Epithelial cell of prostate (primary cell): ENCODE measurements around the gene ZBP1.

Source experiments
- DNase-seq: peaks from one replicate; pipeline ENCODE4 v3.0.0-alpha.2; 2011; ENCODE audit warnings: low read depth, low spot score
- H3K27ac ChIP-seq: fragments of 450-650 bp; 2 replicates; pipeline ENCODE4 v1.5.1; 2017; ENCODE audit warnings: mild to moderate bottlenecking

Gene ZBP1

DNA sequence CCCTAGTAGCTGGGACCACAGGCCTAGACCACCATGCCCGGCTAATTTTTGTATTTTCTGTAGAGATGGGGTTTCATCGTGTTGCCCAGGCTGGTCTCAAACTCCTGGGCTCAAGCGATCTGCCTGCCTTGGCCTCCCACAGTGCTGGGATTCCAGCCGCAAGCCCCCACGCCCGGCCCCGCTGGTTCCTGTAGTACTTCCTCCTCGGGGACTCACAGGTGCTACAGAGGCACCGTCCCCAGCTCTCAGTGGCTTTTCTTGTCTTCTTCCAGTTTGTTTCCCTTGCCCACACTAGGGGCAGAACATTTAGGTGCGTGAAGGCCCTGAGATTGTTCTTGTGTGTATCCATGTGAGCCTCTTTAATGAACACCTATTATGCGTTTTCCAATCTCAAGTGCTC is 773 bp upstream of the ZBP1 start:
- no peak for DNase-seq
- no peak overlapping the region for H3K27ac ChIP-seq

DNA sequence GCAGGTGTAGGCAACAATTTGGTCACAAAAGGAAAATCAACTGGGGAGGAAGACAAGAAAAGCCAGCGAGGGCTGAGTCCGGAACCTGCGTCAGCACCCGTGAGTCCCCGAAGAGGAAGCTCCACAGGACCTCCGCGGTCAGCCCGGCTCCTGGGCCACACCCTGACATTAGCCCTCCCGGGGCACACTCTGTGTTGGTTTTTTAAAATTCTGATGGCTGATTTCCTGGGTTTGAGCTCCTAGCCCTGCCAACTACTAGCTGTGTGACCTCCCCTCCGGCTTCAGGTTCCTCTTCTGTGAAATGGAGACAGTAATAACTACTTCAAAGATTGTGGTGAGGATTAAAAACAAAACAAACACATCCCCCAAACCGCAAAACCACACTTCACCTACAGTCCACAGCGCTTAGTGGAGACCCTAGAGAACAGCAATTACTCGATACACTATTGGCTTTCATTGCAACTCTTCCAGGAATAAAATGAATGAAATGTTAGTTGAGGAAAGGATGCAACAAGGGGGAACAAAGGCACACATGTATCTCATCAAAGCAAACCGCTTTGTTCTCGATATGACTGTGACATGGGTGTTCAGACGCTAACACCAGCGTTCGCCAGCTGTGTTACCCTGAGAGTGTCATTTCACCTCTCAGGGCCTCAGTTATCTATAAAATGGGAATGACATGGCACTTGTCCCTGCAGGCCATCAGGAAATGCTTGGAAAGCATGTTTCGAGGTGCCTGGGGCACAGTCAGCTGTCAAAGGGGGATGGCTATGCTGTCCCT is 985 bp downstream of the ZBP1 start:
- no peak for DNase-seq
- no peak overlapping the region for H3K27ac ChIP-seq

DNA sequence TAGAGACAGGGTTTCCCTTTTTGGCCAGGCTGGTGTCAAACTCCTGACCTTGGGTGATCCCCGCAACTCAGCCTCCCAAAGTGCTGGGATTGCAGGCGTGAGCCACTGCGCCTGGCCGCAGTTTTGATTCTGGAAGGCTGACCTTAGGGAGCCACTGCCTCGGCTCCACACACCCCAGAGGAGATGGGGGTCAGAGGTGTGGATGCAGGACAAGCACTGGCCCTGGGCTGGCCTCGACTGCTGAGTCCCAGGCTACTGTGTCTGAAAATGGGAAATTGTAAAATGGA is 1.5 kb downstream of the ZBP1 start:
- no peak overlapping the region for H3K27ac ChIP-seq
- no peak for DNase-seq

DNA sequence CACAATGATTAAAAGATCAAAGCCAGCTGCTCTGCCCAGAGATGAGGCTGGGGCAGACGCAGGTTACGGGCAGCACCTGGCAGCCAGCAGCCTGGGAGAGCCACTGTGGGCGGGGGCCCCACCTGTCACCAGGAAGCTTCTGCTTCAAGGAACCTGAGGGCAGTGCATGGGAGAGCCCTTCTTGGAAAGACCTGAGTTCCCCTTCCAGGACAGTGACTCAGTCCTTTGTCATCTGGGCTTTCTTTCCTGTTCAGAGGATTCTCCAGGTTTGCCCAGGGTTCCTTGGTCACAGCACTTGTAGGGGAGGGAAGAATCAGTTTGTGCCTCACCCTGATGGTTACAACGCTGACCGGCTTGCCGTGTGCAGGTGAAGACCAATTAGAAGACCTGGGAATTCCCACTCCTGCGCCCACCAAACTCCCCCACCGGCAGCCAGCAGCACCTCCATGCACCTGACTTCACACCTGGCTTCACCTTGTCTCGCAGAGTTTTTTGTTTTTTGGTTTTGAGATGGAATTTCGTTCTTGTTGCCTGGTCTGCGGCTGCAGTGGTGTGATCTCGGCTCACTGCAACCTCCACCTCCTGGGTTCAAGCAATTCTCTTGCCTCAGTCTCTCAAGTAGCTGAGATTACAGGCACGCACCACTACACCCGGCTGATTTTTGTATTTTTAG is 2.0 kb downstream of the ZBP1 start:
- DNase-seq, result no peak

DNA sequence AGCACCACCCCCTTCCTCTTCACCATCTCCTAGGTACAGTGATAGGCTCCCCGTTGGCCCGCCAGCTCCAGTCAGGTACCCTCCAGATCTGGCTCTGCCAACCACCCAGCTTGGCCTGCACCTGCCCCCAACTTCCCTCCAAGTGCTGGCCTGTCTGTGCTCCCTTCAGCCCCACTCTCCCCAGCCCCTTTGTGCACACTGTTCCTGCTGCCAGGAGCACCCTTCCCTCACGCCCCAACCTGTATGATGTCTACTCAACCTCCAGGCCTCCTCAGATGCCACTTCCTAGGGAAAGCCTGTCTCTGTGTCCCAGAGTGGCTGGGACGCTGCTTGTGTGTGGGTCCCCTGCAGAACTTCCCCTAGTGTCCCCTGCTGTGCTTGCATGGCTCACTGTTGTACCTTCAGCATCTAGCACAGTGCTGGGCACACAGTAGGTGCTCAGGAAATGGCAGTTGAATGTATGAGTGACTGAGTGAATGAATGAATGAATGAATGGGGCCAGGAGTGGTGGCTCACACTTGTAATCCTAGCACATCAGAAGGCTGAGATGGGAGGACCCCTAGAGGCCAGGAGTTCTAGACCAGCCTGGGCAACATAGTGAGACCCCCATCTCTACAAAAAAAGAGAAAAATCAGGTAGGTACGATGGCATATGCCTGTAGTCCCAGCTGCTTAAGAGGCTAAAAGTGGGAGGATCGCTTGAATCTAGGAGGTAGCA is 3.0 kb downstream of the ZBP1 start:
- H3K27ac ChIP-seq, result no peak overlapping the region
- DNase-seq, result no peak

More for the DNA sequence above, 2.0 kb downstream of the ZBP1 start:
- H3K27ac ChIP-seq, result no peak overlapping the region

DNA sequence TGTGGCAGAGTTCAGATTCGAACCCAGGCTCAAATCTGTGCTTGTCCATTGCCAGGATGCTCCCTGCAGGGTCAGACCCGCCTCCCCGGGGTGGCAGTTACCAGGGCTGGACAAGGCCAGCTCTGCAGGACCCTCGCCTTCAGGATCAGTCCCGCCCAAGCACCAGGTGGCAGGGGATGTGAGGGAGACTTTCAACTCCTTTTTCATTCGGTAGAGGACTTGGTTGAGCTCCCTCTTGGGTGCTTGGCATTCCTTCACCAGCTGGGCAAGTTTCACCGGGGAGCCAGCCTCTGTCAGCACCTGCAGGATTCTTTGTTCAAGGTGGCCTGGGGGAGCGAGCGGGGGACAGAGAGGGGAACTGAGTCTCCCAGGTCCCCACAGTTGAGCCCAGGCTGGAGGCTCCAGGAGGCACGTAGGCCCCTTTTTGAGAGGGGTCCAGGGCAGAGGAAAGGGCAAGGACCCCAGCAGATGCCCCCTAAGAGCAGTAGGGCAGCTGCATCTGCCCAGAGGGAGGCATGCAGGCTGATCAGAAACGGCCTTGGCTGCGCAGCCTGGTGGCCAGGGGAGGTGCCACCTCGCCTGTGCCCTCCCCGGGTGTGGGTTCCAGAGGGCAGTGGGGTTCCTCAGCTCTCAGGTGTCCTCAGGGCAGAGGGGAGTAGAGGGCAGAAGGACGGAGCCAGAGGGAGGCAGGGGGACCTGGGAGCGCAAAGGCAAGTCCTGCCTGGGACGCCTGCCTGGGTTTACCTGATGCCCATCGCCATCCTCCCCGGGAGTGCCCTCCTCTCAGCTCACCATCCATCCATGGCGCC is 3.9 kb downstream of the ZBP1 start:
- no peak for DNase-seq
- H3K27ac ChIP-seq, result no peak overlapping the region

DNA sequence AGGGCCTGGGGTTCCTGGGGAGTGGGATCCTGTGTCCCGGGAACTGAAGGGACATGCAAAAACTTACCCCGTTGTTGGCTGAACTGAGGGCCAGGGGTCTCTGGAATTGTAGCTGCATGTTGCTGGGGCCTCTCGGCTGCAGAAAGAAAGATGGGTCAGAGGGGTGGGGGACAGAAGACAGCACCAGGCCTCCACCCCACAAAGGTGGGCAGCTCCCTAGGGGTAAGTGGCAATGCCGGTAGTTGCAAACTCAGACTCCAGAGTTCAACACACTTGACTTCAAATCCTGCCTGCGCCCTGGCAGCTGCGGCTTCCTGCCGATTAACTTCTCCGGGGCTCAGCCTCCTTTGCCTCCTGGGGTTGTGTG is 4.8 kb downstream of the ZBP1 start:
- DNase-seq, result no peak
- no peak overlapping the region for H3K27ac ChIP-seq

DNA sequence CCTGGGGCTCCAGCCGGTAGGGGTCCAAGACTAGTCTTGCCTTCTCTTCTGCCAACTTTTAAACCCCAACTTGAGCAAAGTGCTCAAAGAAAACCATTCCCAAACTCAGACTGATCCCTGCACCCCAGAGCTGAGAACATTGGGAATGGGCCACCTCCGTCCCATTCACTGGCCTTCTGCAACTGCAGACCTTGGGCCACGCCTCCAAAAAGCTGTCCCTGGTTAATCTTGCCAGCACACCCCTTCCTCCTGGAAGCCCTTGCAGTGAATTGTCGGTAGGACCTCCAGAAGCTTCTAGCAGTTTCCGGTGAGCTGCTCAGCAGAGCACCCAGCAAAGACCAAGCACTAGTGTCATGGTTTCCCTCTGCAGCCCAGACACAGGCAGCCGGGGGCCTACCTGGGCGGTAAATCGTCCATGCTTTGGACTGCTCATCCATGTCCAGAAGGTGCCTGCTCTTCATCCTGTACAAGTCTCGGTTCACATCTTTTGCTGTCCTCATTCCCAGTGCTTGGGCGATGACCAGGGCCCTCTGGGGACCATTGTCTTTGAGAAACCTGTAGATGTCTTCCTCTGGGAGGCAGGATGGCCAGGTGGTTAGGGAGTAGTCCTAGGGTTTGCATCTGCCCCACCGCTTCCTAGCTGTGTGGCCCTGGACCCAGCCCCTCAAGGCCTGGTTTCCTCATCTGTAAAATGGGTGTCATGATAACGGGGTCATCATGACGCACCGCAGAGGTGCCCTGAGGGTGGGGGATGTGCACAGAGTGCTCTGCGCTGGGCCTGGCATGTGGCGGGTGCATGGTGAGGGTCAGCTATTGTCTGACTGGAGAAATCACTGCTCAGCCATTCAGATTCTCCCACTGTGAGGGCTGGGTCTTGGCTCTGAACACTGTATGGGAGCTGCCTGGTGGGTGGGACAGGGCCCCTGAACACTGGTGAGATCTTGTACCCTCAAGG is 5.5 kb downstream of the ZBP1 start:
- no peak overlapping the region for H3K27ac ChIP-seq
- DNase-seq, result no peak

DNA sequence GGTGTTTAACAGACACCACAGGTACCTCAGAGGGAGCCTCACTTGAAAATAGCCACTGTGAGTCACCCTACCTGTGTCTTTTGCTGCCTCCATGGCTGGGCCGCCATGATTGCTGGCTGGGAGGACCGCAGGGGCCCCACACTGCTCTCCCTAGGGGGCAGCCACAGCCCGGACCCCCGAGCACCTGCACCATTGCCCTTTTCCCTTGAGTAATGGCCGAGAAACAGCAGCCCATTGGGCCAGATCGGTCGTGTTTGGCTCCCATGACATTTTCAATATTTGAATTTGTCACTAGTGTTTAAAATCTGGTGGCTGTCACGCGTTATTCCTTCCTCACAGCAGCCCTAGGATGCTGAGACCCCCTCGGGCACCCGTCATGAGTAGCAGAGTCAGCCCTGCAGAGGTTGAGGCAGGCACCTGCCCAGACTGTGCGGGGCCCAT is 6.7 kb downstream of the ZBP1 start:
- no peak overlapping the region for H3K27ac ChIP-seq
- DNase-seq, result no peak

DNA sequence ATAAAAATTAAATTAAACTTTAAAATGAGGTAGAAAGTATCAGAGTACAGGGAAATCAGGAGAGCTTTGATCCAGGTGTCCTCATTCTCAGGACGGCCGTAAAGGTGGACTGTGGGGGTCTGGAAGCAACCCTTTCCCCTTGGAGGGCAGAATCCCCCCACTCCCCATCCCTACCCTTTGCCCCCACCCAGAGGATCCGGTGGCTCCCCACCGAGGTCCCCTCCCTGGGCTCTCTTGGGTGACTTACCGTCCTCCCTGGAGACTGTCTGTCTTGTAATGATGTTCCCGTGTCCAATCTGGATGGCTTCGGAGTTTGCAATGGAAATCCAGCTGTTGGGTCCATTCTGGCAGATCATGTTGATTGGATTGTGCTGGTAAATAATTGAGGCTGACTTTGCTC is 7.3 kb downstream of the ZBP1 start:
- no peak overlapping the region for H3K27ac ChIP-seq
- DNase-seq, result no peak

DNA sequence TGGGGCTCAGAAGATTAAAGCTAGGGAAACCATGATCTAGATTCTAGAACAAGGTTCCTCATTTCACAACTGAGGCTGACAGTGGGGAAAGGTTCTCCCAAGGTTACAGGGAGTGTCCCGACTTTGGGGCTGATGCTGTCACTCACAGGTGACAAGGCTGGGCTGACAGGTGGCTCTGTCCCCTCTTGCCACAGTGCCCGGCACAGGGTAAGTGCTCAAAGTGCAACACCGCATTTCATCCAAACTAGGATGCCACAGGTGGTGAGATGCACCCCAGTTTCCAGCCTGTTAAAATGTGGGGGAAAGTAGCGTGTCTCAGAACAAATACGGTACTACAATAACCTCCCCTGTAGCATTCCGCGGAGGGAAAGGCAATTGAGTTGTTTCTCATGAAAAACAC is 7.8 kb downstream of the ZBP1 start:
- no peak for DNase-seq
- H3K27ac ChIP-seq, result no peak overlapping the region

DNA sequence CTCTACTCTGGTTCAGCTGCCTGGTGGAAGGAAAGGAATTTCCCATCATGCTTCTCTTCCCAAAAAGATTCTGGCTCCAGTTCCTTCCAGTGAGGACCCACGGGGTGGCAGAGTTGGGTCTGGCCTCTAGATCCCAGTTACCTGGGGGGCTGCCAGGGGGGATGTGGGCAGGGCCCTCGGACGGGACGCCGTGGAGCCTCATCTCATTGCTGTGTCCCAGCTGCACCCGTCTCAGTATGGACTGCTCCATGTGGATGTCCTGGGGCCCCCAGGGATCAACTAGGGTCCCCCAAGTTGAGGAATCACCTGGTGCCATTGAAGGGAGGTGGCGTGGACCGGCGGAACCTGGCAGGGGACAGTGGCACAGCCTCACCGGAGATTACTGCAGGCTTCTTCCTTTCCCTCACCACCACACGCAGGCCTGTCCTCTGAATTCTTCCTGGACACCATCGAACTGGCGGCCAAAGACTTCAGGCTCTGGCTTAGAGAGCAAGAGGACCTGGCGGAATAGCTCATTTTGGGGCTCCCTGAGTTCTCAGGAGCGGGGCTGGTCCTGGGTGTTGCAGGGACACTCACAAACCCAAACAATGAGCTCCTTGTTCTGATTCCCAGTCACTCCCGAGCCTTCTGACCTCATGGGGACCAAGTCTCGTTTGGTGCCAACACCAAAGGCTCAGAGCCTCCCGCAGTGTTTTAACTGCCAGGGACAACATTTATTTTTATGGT is 8.5 kb downstream of the ZBP1 start:
- no peak for DNase-seq

DNA sequence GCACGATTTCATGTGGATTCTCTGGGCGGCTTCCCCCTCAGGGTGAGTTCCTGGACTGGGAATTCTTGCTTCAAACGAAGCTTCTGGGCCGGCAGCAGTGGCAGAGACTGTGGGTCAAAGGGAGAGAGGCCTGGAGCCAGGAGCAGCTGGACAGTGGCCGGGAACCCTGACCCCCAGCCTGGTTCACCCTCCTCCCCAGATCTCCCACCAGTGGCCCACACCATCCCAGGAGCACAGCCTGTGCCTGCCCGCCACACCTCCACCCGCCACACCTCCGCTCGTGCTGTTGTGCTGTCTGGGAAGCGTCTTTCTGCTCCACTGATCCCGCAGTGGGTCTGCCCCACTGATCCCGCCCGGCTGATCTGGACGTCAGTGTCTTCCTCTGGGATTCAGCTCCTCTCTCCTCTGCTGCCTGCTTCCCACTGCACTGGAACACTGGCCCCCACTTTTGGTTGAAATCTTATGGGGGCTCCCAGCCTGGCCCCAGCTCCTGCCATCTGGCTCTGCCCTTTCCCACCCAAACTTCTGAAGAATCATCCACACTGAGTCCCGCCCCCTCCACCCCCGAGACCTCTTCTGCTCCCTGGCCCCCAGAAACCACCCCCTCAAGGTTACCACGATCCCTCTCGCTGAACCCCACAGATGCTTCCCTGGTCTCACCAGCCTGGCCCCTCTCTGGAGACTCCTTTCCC is 9.8 kb downstream of the ZBP1 start:
- H3K27ac ChIP-seq, result no peak overlapping the region
- no peak for DNase-seq

More for the DNA sequence above, 8.5 kb downstream of the ZBP1 start:
- no peak overlapping the region for H3K27ac ChIP-seq

DNA sequence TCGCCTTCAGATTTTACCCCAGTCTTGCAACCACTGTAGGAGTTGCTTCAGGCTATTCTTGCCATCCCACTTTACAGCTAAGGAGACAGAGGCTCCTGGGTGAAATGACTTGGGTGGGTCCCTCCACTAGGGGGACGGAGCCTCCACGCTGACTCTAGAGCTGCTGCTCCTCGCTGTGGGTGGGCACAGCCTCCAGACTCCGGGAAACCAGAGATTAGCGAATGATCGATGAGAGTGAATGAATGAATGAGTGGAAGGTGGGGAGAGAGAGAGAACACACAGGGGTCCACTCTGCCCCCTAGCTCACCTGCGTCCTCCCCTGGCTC is 10.4 kb downstream of the ZBP1 start:
- no peak overlapping the region for H3K27ac ChIP-seq
- DNase-seq, result no peak

DNA sequence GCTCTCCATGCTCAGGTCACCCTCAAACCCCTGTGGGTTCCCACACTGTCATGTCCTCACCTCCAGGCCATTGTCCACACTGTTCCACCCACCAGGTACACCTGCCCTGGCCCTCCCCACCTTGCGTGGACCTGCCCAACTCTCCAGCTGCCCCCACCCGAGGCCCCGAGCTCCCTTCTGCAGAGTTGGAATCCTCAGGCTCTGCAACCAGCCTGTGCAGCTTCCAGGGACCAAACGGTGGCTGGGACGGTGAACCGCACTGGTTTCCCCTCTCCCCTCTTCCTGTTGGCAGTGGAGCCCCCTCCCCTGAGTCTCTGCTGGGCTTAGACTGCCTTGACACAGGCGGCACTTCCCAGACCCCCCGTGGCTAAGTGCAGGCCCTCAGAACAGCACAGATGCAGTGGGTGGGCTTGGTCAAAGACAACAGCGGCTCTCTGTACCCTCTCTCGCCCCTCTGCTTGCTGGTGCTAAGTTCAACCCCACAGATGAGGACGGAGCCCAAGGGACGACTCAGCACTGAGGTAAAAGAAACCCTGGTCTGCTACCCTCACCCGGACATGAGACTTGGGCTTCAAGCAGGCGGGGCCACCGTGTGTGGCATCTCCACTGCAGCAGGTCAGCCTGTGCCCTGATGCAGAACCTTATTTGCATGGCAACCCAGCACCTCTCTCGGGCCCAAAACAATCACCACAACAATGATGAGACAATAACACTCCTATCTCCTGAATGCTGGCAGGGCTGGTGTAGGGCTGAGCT is 11.0 kb downstream of the ZBP1 start:
- H3K27ac ChIP-seq, result no peak overlapping the region
- DNase-seq, result no peak

DNA sequence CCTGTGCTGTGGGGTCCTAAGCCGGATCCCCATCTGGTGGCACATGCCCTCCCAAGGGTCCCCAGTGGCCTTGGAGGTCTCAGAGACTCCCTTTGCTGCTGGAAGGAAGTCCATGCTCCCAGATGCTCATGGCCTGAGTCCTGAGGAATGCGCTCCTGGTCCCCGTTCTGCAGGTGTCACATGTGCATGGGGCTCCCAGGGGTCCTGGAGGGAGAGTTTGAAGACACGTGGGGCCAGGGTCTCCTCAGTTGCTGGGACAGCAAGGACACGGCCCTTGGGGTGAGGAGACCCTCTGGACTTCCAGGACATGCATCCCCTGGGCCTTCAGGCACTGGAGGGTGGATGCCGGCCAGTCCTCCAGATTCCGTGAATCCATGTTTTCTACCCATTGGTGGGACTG is 11.7 kb downstream of the ZBP1 start:
- DNase-seq, result no peak
- no peak overlapping the region for H3K27ac ChIP-seq

DNA sequence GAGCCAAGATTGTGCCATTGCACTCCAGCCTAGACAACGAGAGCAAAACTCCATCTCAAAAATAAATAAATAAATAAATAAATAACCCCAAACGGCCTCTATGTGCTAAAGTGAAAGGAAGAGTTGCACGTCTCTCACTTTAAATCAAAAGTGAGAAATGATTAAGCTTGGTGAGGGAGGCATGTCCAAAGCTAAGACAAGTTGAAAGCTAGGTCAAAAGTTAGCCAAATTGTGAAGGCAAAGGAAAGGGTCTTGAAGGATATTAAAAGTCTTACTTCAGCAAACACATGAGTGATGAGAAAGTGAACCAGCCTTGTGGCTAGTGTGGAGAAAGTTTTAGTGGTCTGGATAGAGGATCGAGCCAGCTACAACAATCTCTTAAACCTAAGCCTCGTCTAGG is 14.3 kb downstream of the ZBP1 start:
- DNase-seq, result no peak
- no peak overlapping the region for H3K27ac ChIP-seq

DNA sequence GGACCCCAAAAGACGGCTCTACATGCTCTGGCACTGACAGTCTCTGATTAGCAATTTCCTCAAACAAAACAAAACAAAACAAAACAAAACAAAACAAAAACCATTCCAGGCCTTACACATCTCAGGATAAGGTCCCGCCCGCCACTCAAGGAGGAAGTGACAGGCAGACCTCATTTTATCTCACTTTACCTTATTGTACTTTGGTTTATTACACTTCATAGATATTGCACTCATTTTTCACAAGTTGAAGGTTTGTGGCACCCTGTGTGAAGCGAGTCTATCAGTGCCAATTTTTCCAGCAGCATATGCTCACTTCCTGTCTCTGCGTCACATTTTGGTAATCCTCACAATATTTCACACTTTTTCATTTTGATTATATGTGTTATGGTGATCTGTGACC is 15.2 kb downstream of the ZBP1 start:
- no peak for DNase-seq
- H3K27ac ChIP-seq, result no peak overlapping the region
